Measurements from ENCODE around the gene MT1F.

The MT1F gene

GRCh38 chr16:56631832-56632155 is 26.0 kb upstream of the MT1F start:
- H4K20me1 ChIP-seq (ENCODE audit: insufficient read depth, low read length): no peaks in the 10 kb centered on the region
- no peak overlapping the region for H3K4me2 ChIP-seq (ENCODE audit: low read length)
- no peak overlapping the region for H3K4me3 ChIP-seq (ENCODE audit: low read length)

GRCh38 chr16:56632156-56632847 is 25.5 kb upstream of the MT1F start, which contains the start of gene MT1M:
TSS of gene MT1M (plus strand) at chr16:56632659. CDS start at chr16:56632732, 73 bp downstream.
- TF ChIP-seq CTCF (IDR thresholded peaks at IDR 0.05; ENCODE audit: low read depth, low read length) (no peak), EZH2phosphoT487 (IDR thresholded peaks at IDR 0.05; ENCODE audit: low read depth) (no peak)
- H3K9ac ChIP-seq (ENCODE audit: low read length): no peak within 1 kb of the TSS
- no peaks in the 10 kb centered on the region for H3K9me3 ChIP-seq (ENCODE audit: insufficient read depth, low read length)
- H3K4me1 ChIP-seq (ENCODE audit: low read length): peaks cover 24% of the 10 kb centered on the region
- peaks cover 23% of the 10 kb centered on the region for H3K27me3 ChIP-seq (ENCODE audit: low read depth, low read length)
- no peak within 1 kb of the TSS for H3K4me3 ChIP-seq (ENCODE audit: low read length)
- H3K4me2 ChIP-seq (ENCODE audit: low read length): no peak within 1 kb of the TSS
- H4K20me1 ChIP-seq (ENCODE audit: insufficient read depth, low read length): no peaks in the 10 kb centered on the region
- no peak within 1 kb of the TSS for H2AFZ ChIP-seq (ENCODE audit: low read depth, low read length)
- no peak within 1 kb of the TSS for H3K27ac ChIP-seq (ENCODE audit: low read length)
- H3K79me2 ChIP-seq (ENCODE audit: low read length): no peaks in the 10 kb centered on the region
- no peaks in the 10 kb centered on the region for H3K36me3 ChIP-seq (replicated peaks; ENCODE audit: low read depth, low read length)

More at GRCh38 chr16:56631832-56632155, 26.0 kb upstream of the MT1F start:
- H3K36me3 ChIP-seq (replicated peaks; ENCODE audit: low read depth, low read length): no peaks in the 10 kb centered on the region
- peaks cover 20% of the 10 kb centered on the region for H3K27me3 ChIP-seq (ENCODE audit: low read depth, low read length)
- H3K79me2 ChIP-seq (ENCODE audit: low read length): no peaks in the 10 kb centered on the region
- H3K9ac ChIP-seq (ENCODE audit: low read length): no peak overlapping the region
- H3K9me3 ChIP-seq (ENCODE audit: insufficient read depth, low read length): no peaks in the 10 kb centered on the region
- TF ChIP-seq EZH2phosphoT487 (IDR thresholded peaks at IDR 0.05; ENCODE audit: low read depth) (no peak), CTCF (IDR thresholded peaks at IDR 0.05; ENCODE audit: low read depth, low read length) (no peak)
- H2AFZ ChIP-seq (ENCODE audit: low read depth, low read length): no peak overlapping the region
- no peak overlapping the region for H3K27ac ChIP-seq (ENCODE audit: low read length)
- H3K4me1 ChIP-seq (ENCODE audit: low read length): peaks cover 24% of the 10 kb centered on the region

GRCh38 chr16:56632848-56633365 is 24.9 kb upstream of the MT1F start:
- Histone ChIP-seq H3K27me3 (ENCODE audit: low read depth, low read length) (peaks cover 29% of the 10 kb centered on the region), H3K4me3 (ENCODE audit: low read length) (no peak overlapping the region)

More at GRCh38 chr16:56632848-56633365, 24.9 kb upstream of the MT1F start:
- no peaks in the 10 kb centered on the region for H3K9me3 ChIP-seq (ENCODE audit: insufficient read depth, low read length)
- no peak overlapping the region for H3K4me2 ChIP-seq (ENCODE audit: low read length)
- TF ChIP-seq CTCF (IDR thresholded peaks at IDR 0.05; ENCODE audit: low read depth, low read length): no peak
- TF ChIP-seq EZH2phosphoT487 (IDR thresholded peaks at IDR 0.05; ENCODE audit: low read depth): no peak
- H3K79me2 ChIP-seq (ENCODE audit: low read length): no peaks in the 10 kb centered on the region
- no peak overlapping the region for H3K27ac ChIP-seq (ENCODE audit: low read length)
- H3K4me1 ChIP-seq (ENCODE audit: low read length): peaks cover 24% of the 10 kb centered on the region
- no peak overlapping the region for H3K9ac ChIP-seq (ENCODE audit: low read length)
- no peaks in the 10 kb centered on the region for H4K20me1 ChIP-seq (ENCODE audit: insufficient read depth, low read length)
- no peaks in the 10 kb centered on the region for H3K36me3 ChIP-seq (replicated peaks; ENCODE audit: low read depth, low read length)
- H2AFZ ChIP-seq (ENCODE audit: low read depth, low read length): no peak overlapping the region
